ENCODE results near the gene NR2F6.

Gene NR2F6

DNA sequence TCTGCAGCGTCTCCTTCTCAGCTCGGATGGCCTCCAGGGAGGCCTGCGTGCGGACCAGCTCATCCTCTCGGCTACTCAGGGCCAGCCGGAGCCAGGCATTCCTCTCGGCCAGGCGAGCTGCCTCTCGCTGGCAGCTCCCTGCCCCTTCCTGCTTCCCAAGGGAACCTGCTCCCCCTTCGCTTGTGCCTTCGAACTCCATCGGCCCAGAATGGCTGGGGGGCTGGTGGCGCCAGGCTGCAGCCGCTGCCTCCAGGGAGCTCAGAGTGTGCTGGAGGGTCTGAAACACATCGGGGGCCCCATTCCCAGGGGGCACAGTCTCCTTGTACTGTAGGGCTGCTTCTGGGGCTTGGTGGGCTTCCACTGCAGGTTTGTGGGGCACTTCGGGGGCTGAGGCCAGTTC lies 16.8 kb upstream of the NR2F6 start:
- H3K27ac ChIP-seq (ENCODE audit: low read length) = no peak overlapping the region
- peaks cover 4% of the 10 kb centered on the region; the same call in 1 of the 2 replicates for H3K4me1 ChIP-seq (ENCODE audit: insufficient read depth, low read length)
- no peak overlapping the region for H3K9ac ChIP-seq (ENCODE audit: low read depth, low read length)
- H3K4me3 ChIP-seq (ENCODE audit: low read length) = no peak overlapping the region
- H3K27me3 ChIP-seq (ENCODE audit: insufficient read depth, low read length) = no peaks in the 10 kb centered on the region
- no peaks in the 10 kb centered on the region; the same call in 1 of the 2 replicates for H3K36me3 ChIP-seq (ENCODE audit: insufficient read depth, low read depth, low read length)
- no peaks in the 10 kb centered on the region for H3K9me3 ChIP-seq (ENCODE audit: insufficient read depth, low read depth, low read length)

DNA sequence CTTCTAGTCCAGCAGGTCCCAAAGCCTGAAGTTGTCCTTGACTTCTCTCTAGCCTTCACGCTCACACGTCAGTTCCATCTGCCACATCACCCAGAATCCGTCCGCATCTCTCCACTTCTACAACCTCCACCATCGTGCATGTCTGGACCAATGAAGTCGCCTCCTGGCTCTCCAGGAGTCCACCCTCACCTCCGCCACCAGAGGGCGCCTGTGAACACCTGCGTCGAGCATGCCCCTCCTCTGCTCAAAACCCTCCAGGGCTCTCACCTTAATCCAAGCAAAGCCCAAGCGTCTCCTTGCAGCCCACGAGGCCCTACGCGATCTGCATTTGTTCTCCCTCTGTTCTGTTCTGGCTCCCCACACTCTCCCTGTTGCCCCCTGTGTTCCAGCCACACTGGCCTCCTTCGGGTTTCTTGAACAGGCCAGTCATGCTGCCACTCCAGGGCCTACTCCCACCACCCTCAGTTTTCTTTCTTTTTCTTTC lies 15.2 kb upstream of the NR2F6 start:
- Histone ChIP-seq H3K9ac (ENCODE audit: low read depth, low read length) (peak overlapping the region; percentile 41; the same call in 1 of the 2 replicates), H3K27me3 (ENCODE audit: insufficient read depth, low read length) (no peaks in the 10 kb centered on the region), H3K4me1 (ENCODE audit: insufficient read depth, low read length) (peaks cover 4% of the 10 kb centered on the region; the same call in 1 of the 2 replicates), H3K36me3 (ENCODE audit: insufficient read depth, low read depth, low read length) (peaks cover 5% of the 10 kb centered on the region; the same call in 1 of the 2 replicates), H3K9me3 (ENCODE audit: insufficient read depth, low read depth, low read length) (no peaks in the 10 kb centered on the region), H3K27ac (ENCODE audit: low read length) (peak overlapping the region; percentile 35), H3K4me3 (ENCODE audit: low read length) (no peak overlapping the region)

DNA sequence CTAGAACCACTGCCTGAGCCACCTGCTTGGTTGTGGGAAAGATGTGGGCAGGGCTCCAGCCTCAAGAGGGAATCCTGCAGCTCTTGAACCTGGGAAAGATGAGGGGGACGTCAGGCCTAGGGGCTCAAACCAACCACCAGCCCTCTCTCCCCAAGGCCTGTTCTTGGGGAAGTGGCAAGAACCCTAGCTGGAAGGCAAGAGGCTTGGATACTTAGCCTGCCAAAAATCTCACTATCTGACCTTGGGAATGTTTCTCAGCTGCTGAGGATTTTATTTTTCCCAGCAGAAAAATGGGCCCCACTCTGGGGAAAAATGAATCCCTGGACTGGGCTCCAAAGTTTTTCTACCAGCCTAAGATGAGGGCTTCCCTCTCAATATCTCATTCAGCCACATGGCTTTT lies 14.2 kb upstream of the NR2F6 start:
- Histone ChIP-seq H3K27me3 (ENCODE audit: insufficient read depth, low read length) (no peaks in the 10 kb centered on the region), H3K9ac (ENCODE audit: low read depth, low read length) (no peak overlapping the region), H3K9me3 (ENCODE audit: insufficient read depth, low read depth, low read length) (no peaks in the 10 kb centered on the region), H3K4me1 (ENCODE audit: insufficient read depth, low read length) (peaks cover 4% of the 10 kb centered on the region; the same call in 1 of the 2 replicates), H3K27ac (ENCODE audit: low read length) (no peak overlapping the region), H3K36me3 (ENCODE audit: insufficient read depth, low read depth, low read length) (peaks cover 6% of the 10 kb centered on the region; the same call in 1 of the 2 replicates), H3K4me3 (ENCODE audit: low read length) (no peak overlapping the region)

DNA sequence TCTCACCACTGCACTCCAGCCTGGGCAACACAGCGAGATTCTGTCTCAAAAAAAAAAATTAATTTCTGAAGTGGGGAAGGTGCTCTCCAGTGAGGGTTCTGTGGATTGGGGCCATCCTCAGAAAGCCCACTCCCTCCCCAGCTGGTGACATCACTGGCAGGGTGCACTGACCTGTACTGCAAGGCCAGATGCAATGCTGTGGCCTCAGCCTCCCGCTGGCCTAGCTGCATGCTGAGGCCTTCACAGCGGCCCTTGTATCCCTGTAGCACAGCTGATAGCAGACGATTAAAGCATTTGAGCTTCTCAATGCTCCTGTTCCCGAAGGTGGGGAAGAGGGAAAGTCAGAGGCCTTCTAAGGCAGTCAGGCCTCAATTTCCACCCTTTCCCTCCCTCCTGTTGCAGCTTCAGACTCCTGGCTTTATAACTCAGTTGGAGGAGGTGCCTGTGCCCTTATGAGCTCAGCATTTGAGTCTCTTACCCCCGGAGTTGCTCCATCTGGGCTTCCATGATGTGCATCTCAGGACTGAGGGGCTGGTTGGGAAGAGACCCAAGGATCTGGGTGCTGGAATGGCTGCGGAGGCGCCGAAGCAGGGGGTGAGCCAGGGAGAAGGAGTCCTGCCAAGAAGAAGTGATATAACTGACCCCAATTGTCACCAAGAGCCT lies 13.5 kb upstream of the NR2F6 start:
- Histone ChIP-seq H3K27ac (ENCODE audit: low read length) (no peak overlapping the region), H3K27me3 (ENCODE audit: insufficient read depth, low read length) (no peaks in the 10 kb centered on the region), H3K36me3 (ENCODE audit: insufficient read depth, low read depth, low read length) (peaks cover 10% of the 10 kb centered on the region; the same call in 1 of the 2 replicates), H3K9me3 (ENCODE audit: insufficient read depth, low read depth, low read length) (no peaks in the 10 kb centered on the region), H3K4me1 (ENCODE audit: insufficient read depth, low read length) (peaks cover 2% of the 10 kb centered on the region; the same call in 1 of the 2 replicates), H3K9ac (ENCODE audit: low read depth, low read length) (no peak overlapping the region), H3K4me3 (ENCODE audit: low read length) (no peak overlapping the region)

DNA sequence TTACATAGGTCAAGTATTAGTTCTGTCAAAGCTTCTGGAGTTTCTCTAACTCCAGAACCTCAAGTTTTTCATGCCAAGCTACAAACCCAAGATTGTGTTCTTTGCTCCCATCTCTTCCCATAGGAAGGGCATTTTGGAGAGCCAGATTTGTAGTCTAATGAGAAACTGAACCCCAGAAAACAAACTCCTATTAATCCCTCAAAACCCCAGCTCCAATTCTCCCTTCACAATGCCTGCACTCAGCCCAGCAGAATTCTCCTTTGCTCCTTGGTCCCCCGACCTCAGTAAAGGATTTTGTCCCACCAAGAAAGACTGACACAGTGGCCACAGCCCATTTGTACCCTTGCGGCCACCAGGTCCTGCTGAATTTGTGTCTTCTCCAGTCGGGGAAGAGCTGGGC lies 10.4 kb upstream of the NR2F6 start:
- Histone ChIP-seq H3K36me3 (ENCODE audit: insufficient read depth, low read depth, low read length) (peaks cover 10% of the 10 kb centered on the region; the same call in 1 of the 2 replicates), H3K4me1 (ENCODE audit: insufficient read depth, low read length) (no peaks in the 10 kb centered on the region), H3K9me3 (ENCODE audit: insufficient read depth, low read depth, low read length) (no peaks in the 10 kb centered on the region), H3K27me3 (ENCODE audit: insufficient read depth, low read length) (no peaks in the 10 kb centered on the region), H3K4me3 (ENCODE audit: low read length) (no peak overlapping the region), H3K27ac (ENCODE audit: low read length) (no peak overlapping the region), H3K9ac (ENCODE audit: low read depth, low read length) (no peak overlapping the region)

DNA sequence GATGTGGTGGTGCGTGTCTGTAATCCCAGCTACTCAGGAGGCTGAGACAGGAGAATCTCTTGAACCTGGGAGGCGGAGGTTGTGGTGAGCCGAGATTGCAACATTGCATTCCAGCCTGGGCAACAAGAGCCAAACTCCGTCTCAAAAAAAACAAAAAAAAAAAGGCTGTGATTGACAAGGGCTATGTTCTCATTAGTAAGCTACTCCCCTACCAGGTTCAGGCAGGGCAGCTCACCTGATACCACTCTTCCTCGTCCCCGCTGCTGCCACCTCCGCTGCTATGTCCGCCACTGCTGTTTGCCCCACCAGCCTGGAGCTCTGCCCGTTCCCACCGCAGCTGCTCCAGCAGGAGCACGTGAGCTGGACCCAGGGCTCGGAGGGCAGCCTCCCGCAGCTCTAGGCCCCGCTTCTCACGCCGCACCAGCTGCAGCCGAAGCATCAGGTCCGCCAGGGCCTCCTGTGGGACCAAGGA lies 9.5 kb upstream of the NR2F6 start:
- Histone ChIP-seq H3K27me3 (ENCODE audit: insufficient read depth, low read length) (no peaks in the 10 kb centered on the region), H3K27ac (ENCODE audit: low read length) (no peak overlapping the region)

DNA sequence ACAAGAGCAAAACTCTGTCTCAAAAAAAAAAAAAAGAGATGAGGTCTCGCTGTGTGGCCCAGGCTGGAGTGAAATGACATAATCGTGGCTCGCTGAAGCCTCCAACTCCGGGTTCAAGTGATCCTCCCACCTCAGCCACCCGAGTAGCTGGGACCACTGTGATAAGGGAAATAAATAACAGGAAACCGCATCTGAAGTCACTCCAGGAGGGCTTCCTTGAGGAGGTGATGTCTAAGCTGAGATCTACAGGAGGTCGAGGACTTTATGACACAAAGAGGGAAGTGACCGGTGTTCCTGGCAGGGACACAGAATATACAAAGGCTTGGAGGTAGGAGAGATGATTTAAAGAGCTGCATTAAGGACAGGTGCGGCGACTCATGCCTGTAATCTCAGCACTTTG lies 8.9 kb upstream of the NR2F6 start:
- Histone ChIP-seq H3K36me3 (ENCODE audit: insufficient read depth, low read depth, low read length) (peaks cover 10% of the 10 kb centered on the region; the same call in 1 of the 2 replicates), H3K9ac (ENCODE audit: low read depth, low read length) (no peak overlapping the region), H3K4me3 (ENCODE audit: low read length) (no peak overlapping the region), H3K27me3 (ENCODE audit: insufficient read depth, low read length) (no peaks in the 10 kb centered on the region), H3K9me3 (ENCODE audit: insufficient read depth, low read depth, low read length) (no peaks in the 10 kb centered on the region), H3K4me1 (ENCODE audit: insufficient read depth, low read length) (no peaks in the 10 kb centered on the region), H3K27ac (ENCODE audit: low read length) (no peak overlapping the region)

More for the DNA sequence above, 9.5 kb upstream of the NR2F6 start:
- Histone ChIP-seq H3K36me3 (ENCODE audit: insufficient read depth, low read depth, low read length) (peaks cover 10% of the 10 kb centered on the region; the same call in 1 of the 2 replicates), H3K4me1 (ENCODE audit: insufficient read depth, low read length) (no peaks in the 10 kb centered on the region), H3K9ac (ENCODE audit: low read depth, low read length) (no peak overlapping the region), H3K9me3 (ENCODE audit: insufficient read depth, low read depth, low read length) (no peaks in the 10 kb centered on the region), H3K4me3 (ENCODE audit: low read length) (no peak overlapping the region)

DNA sequence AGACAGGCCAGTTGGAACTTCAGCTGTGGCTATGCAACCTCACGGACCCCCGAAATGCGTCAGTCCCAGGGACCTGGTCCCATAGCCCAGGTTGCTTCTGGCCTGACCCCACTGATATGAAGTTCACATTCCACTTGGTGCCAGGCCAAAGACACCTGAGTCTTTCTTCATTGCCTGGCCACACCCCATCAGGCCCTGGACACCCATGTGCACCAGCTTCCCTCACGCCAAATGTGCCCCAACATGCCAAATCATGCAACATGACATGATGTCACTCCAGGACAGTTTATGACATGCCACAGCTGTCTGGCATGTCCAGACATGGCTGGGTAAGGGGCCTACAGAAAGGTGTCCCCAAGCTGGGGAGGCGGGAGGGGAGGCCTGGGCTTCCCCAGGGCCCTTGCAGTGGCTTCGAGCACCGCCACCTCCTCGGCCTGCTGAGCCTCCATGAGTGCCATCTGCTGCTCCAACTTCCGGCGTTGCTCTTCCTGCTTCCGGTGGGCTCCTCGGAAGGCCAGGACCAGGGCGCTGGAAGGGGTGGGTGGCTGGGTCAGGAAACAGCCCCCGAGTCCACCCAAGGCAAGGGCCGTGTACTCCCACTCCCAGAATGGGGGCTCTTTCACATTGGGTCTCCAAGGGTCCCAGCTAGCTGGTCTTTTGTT lies 4.3 kb upstream of the NR2F6 start:
- H3K9ac ChIP-seq (ENCODE audit: low read depth, low read length) = no peak overlapping the region
- H3K9me3 ChIP-seq (ENCODE audit: insufficient read depth, low read depth, low read length) = no peaks in the 10 kb centered on the region
- H3K4me3 ChIP-seq (ENCODE audit: low read length) = no peak overlapping the region
- H3K36me3 ChIP-seq (ENCODE audit: insufficient read depth, low read depth, low read length) = 0 out of 2 replicates have a peak, but pooled peaks cover 4% of the 10 kb centered on the region
- H3K27ac ChIP-seq (ENCODE audit: low read length) = no peak overlapping the region
- H3K27me3 ChIP-seq (ENCODE audit: insufficient read depth, low read length) = no peaks in the 10 kb centered on the region
- H3K4me1 ChIP-seq (ENCODE audit: insufficient read depth, low read length) = peaks cover 20% of the 10 kb centered on the region; the same call in 1 of the 2 replicates

DNA sequence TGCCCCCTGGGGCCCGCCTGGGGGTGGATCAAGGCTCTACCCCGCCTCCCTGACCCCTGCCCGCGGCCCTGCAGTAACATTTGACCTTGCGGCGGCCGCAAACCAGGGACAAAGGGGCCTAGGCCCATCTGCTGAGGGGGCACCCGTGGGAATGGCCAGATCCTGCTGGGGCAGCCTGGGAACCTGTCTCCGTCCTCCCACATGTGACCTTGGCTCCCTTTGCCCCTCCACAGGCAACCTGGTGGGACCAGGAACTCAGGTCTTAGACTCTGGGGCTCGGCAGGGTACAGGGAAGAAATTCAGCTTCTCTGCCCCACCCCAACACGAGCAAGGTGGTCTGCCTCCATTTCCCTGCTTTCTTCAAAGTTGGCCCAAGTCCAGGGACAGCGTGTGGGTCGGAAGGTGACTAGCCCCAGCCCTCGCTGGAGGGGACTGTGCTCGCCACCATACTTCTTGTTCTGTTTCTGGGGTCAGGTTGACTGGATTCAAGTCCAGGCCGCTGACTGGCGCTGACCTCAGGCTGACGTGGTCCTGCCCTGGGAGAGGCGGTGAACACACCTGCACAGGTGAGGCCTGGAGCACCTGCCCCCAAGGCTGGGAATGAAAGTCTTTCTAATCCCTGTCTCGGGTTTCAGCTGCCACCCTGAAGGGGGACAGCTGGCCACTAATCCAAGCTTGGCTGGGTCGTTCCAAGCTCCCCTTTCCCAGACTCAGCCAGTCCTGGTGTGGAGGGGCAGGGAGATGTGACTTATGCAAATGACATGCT lies 2.5 kb upstream of the NR2F6 start:
- Histone ChIP-seq H3K4me3 (ENCODE audit: low read length) (peak overlapping the region; percentile 36; the same call in 1 of the 2 replicates), H3K9me3 (ENCODE audit: insufficient read depth, low read depth, low read length) (no peaks in the 10 kb centered on the region), H3K4me1 (ENCODE audit: insufficient read depth, low read length) (peaks cover 20% of the 10 kb centered on the region; the same call in 1 of the 2 replicates), H3K27ac (ENCODE audit: low read length) (peak overlapping the region; percentile 62), H3K27me3 (ENCODE audit: insufficient read depth, low read length) (no peaks in the 10 kb centered on the region), H3K9ac (ENCODE audit: low read depth, low read length) (peak overlapping the region; percentile 64; the same call in 1 of the 2 replicates), H3K36me3 (ENCODE audit: insufficient read depth, low read depth, low read length) (no peaks in the 10 kb centered on the region)

DNA sequence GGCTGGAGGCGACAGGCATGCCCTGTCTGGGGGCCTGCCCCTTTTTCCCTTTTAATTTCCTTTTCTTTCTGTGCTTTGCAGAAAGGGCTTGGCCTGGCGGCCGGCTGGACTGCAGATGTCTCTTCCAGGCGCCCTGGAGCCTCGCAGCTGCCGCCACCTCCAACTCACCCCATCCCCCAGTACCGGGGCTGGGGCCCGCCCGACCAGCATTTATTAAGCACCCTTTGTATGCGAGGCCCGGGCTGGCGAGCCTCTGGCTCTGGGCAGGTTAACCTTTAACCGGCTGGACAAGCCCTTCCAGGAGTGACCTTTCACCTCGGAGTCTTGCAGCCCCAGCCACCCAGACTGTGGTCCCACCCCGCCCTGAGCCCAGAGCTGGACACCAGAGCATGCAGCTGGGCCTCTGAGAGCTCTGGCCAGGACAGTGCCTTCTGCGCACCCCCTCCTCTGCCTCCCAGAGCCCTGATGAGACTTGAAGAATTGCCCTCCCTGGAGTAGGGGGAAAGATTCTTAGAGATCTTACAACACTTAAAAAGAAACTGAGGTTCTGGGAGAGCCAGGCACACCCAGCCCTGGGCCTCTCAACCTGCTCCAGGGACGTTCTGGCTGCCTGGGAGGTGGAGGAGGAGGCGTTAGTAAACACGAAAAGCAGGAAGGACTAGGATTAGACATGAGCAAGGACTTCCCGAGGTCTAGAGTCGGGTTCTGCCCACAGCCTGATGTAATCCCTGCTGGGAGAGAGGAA lies 1.1 kb upstream of the NR2F6 start:
- Histone ChIP-seq H3K4me1 (ENCODE audit: insufficient read depth, low read length) (peaks cover 23% of the 10 kb centered on the region; the same call in 1 of the 2 replicates), H3K9me3 (ENCODE audit: insufficient read depth, low read depth, low read length) (no peaks in the 10 kb centered on the region), H3K27me3 (ENCODE audit: insufficient read depth, low read length) (no peaks in the 10 kb centered on the region), H3K4me3 (ENCODE audit: low read length) (peak overlapping the region; percentile 72; the same call in 1 of the 2 replicates), H3K9ac (ENCODE audit: low read depth, low read length) (peak overlapping the region; percentile 88; the same call in 1 of the 2 replicates), H3K27ac (ENCODE audit: low read length) (peak overlapping the region; percentile 92), H3K36me3 (ENCODE audit: insufficient read depth, low read depth, low read length) (no peaks in the 10 kb centered on the region)

All from iPS-20b (cell line).